GM10847 (cell line): ENCODE data around the gene JAK1.

Source experiments
- POLR2A ChIP-seq: IDR thresholded peaks from 2 replicates; pipeline ENCODE4 v1.6.1; 2011; ENCODE audit not compliant: insufficient read length; ENCODE audit errors: extremely low read depth

The JAK1 gene

GRCh38 chr1:64839261-64839660 lies 127.1 kb downstream of the JAK1 start:
- TF ChIP-seq POLR2A = no peak

DNA sequence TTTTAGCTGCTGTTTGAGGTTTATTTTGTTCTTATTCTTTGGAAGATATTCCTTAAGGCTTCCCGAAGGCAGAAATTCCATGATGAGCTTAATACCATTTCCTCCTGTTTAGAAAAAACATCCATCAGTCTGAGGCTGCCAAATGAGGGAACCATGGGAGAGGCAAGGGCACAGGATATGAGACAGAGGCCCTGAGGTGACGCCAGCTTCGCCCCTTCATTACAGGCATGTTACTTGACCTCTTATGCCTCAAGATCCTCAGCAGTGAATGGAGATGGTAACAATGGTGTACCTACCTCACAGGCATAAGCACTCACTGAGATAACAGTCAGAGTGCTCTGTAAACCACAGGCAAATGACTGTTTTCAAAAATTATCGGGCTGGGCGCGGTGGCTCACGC lies 127.9 kb downstream of the JAK1 start:
- no peak for TF ChIP-seq POLR2A

DNA sequence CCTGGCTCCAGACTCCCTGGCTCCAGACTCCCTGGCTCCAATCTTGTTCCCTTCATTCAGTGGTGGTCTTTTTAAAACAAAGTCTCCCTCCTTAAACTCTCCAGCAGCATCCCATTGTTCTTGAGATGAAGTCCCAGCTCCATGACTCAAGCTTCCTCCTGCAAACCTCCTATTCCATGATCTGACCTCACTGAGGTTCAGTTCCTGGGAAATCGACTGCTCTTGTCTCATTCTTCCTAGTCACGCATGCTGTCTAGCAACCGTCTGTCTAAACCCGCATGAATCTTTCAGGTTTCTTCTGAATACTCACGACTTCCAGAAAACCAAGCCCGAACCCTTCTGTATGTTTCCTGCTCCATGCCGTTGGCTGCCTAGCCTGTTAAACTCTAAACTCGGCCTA lies 129.5 kb downstream of the JAK1 start:
- TF ChIP-seq POLR2A = no peak

GRCh38 chr1:64834734-64835133 lies 131.6 kb downstream of the JAK1 start:
- no peak for TF ChIP-seq POLR2A

- no peak for TF ChIP-seq POLR2A
Observed at GRCh38 chr1:64830030-64830651, 136.2 kb downstream of the JAK1 start.

DNA sequence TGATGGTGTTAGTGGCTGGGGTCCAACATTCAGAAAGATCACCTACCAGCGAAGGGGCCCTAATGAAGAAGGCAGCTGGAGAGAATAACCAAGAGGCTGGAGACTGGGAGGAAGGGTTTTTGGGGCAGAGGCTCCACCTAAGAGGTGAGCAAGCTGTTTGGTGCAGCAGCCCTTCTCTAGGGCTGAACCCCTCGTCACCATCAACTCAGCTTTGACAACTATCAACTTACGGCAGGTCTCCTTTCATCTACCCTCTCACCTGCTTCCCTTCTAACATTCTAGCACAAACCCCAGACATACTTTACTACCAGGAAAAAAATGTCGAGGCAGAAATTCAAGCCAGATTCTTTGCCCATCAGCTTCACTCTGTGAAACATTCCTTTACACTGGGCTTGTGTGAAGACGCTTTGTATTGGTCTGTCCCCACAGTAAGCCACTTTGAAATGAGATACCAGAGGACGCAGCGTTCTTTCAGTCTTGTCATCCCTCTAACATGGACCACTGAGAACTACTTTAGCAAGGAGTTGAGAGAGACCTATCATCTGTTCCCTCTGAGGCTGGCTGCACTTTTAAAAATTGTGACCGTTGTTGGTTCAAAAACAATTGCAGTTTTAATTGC lies 136.8 kb downstream of the JAK1 start:
- no peak for TF ChIP-seq POLR2A

- TF ChIP-seq POLR2A = no peak
Observed at GRCh38 chr1:64828829-64829228, 137.5 kb downstream of the JAK1 start.

- no peak for TF ChIP-seq POLR2A
Observed at GRCh38 chr1:64826991-64827390, 139.4 kb downstream of the JAK1 start.

GRCh38 chr1:64823691-64824476 lies 142.5 kb downstream of the JAK1 start:
- TF ChIP-seq POLR2A = no peak

GRCh38 chr1:64822621-64823020 lies 143.7 kb downstream of the JAK1 start:
- no peak for TF ChIP-seq POLR2A

- TF ChIP-seq POLR2A = no peak
Observed at GRCh38 chr1:64814427-64814826, 151.9 kb downstream of the JAK1 start.

- TF ChIP-seq POLR2A = no peak
Observed at GRCh38 chr1:64811131-64811530, 155.2 kb downstream of the JAK1 start.

DNA sequence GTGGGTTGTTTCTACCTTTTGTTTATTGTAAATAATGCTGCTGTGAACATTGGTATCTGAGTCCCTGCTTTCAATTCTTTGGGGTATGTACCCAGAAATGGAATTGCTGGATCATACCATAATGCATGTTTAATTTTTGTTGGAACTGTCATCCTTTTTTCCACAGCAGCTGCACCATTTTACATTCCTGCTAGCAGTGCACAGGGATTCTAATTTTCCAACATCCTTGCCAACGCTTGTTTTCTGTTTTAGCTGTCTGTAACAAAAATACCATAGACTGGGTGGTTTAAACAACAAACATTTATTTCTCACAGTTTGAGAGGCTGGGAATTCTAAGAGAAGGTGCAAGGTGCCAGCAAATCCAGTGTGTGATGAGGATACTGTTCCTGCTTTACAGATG lies 156.3 kb downstream of the JAK1 start:
- TF ChIP-seq POLR2A = no peak

DNA sequence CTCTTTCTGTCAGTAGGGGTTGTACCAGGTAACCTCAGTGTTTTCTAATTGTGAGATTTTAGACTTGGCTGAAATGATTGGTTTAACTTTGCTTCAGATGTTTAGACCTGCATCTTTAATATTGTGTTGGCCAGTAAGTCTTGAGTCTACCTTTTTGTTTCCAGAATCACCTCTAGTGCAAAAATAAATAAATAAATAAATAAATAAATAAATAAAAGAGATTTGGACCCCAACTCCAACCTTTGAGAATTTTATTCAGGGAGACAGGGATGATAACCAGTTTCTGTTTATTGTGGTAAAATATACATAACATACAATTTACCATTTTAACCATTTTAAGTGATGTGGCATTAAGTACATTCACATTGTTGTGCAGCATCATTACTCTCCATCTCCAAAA lies 157.0 kb downstream of the JAK1 start:
- TF ChIP-seq POLR2A = no peak

DNA sequence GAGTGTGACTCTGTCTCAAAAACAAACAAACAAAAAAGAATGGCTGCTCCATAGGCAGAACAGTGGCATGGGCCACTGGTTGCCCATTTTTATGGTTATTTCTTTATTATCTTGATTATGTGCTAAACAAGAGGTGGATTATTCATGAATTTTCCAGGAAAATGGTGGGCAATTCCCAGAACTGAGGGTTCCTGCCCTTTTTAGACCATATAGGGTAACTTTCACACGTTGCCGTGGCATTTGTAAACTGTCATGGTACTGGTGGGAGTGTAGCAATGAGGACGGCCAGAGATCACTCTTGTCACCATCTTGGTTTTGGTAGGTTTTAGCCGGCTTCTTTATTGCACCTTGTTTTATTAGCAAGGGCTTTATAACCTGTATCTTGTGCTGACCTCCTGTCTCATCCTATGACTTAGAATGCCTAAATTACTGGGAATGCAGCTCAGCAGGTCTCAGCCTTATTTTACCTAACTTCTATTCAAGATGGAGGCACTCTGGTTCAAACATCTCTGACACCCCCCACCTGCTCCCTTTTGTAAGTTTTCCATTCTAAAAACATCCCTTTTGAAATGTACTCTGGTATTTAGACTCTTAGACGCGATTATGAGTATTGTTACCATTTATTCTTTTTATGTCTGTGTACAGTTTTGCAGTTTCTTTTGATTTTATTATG lies 164.4 kb downstream of the JAK1 start:
- no peak for TF ChIP-seq POLR2A

GRCh38 chr1:64798872-64799271 lies 167.5 kb downstream of the JAK1 start:
- TF ChIP-seq POLR2A = no peak

- no peak for TF ChIP-seq POLR2A
Observed at GRCh38 chr1:64790832-64791487, 175.4 kb downstream of the JAK1 start.
